Adrenal gland (tissue), 12 donors: ENCODE measurements around the gene MYCBP2. TPM values are rescaled to one million over a fixed set of nuclear protein-coding genes. Genes with fewer than 3 reads are reported as not detected.

Source experiments
- DNase-seq, 7 donors: peaks; one replicate each; pipeline ENCODE4 v3.0.0-alpha.2; 2019 to 2020
- H3K27ac ChIP-seq, 5 donors: fragments of 200-600 bp; sonication (generic) in 4 of 5; 1 replicate in 3 of 5; 2 replicates in 2 of 5; pipeline versions ENCODE4 v1.5.1 to v1.8.0; 2016 to 2020; ENCODE audit warnings: mild to moderate bottlenecking in 1 of 5
- H3K27me3 ChIP-seq: fragments of 200-600 bp; 2 replicates; pipeline ENCODE4 v1.8.0; 2021
- H3K36me3 ChIP-seq, 2 donors: fragments of 200-600 bp; replicated peaks in 1 of 2; 1 replicate in 1 of 2; 2 replicates in 1 of 2; pipeline versions ENCODE4 v1.5.1 to v1.8.0; 2018 to 2022
- H3K4me1 ChIP-seq, 2 donors: fragments of 200-600 bp; replicated peaks in 1 of 2; 1 replicate in 1 of 2; 2 replicates in 1 of 2; pipeline versions ENCODE4 v1.5.1 to v1.8.0; 2018 to 2021
- H3K4me3 ChIP-seq, 4 donors: fragments of 200-600 bp; sonication (generic) in 3 of 4; one replicate each; pipeline ENCODE4 v1.5.1; 2016 to 2018
- H3K9me3 ChIP-seq, 3 donors: fragments of 200-600 bp; sonication (generic) in 1 of 3; replicated peaks in 1 of 3; 1 replicate in 2 of 3; 2 replicates in 1 of 3; pipeline versions ENCODE4 v1.5.1 to v1.8.0; 2016 to 2021
- CTCF ChIP-seq, 6 experiments: fragments of 450-650 bp in 4 of 6; fragments of 200-600 bp in 2 of 6; sonication (generic) in 1 of 6; IDR thresholded peaks; 1 replicate in 5 of 6; 2 replicates in 1 of 6; pipeline versions ENCODE4 v1.5.1 to v1.8.0; 2016 to 2021; ENCODE audit warnings: antibody characterized with exemption in 6 of 6, mild to moderate bottlenecking in 2 of 6, moderate library complexity in 1 of 6
- POLR2A ChIP-seq, 2 donors: fragments of 450-650 bp; IDR thresholded peaks; one replicate each; pipeline ENCODE4 v1.6.1; 2017; ENCODE audit warnings: antibody characterized with exemption in 2 of 2, mild to moderate bottlenecking in 2 of 2, moderate library complexity in 1 of 2
- WGBS, 4 donors: extraction: QIAGEN DNeasy Blood & Tissue Kit in 2 of 4; methylation state at CpG; one replicate each; pipeline versions ENCODE4 v1.1.5 to v1.1.7; 2013 to 2017; 5-methylcytosine and 5-hydroxymethylcytosine counted together
- intact Hi-C, 2 donors: fragments of 100-400 bp; cut with DNase I; formaldehyde crosslinking; loops; one replicate each; pipeline versions ENCODE4 v1.14.1 to v1.15.0; 2022 to 2023
- polyA plus RNA-seq, 3 donors: library from polyadenylated mRNA; stranded (reverse); fragments of 200-250 nt in 2 of 3; fragments of 350-450 nt in 1 of 3; fragmentation: Illumina TruSeq in 1 of 3; extraction: RNeasy Lipid Tissue Mini Kit (QIAGEN cat#74804) in 1 of 3; gene quantifications; one replicate each; pipeline ENCODE4 v1.2.3, GENCODE V29; 2013 to 2014
- total RNA-seq, 9 donors: library from RNA; depleted of rRNA in 4 of 9; stranded (reverse); fragments of >200 nt in 4 of 9; fragments of 120-200 nt in 1 of 9; fragmentation: NEBNext Ultra II Directional in 1 of 9; extraction: Animal tissue kit (Norgen Biotek cat#: 25700) in 1 of 9; gene quantifications; one replicate each; pipeline versions ENCODE4 v1.1.0 to v1.2.4, GENCODE V29; 2013 to 2023
- donor health status: healthy with polysubstance abuse.
- donor health status: Bipolar disorder and iron deficiency.
- donor health status: DM: yes; HTN: yes; CAD: no.
- donor health status: DM: no; HTN: no; CAD: no.
- donor health status: DM: no; HTN: no; CAD: no.
- donor health status: DM: yes; HTN: yes; CAD: no.

The MYCBP2 gene
- total and polyA plus RNA-seq, 12 donors = 28.7 to 126 (median 68.8) TPM

DNA sequence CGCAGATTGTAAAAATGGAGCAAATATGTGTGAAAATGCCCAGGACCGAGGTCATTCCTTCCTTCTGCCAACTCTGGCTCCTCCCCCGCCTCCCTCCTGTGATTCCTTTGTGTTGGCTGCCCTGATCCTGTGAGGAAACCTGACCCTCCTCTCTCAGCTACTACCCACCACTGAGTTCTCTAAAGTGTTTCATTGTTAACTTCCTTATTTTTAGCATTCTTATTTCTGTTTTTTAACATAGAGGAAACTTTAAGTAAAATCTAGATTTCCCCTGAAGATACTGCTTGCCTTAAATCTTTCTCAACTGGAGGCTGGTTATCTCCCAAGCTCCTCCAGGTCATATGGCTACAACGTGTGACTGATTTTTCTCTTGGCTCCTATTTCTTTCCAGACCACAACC is 278.2 kb downstream of the MYCBP2 start:
- no peak for DNase-seq
- no peaks in the 10 kb centered on the region for H3K27me3 ChIP-seq
- no peak overlapping the region for H3K4me3 ChIP-seq
- H3K36me3 ChIP-seq = peaks cover 0 to 33% of the 10 kb centered on the region in 2 donors
- TF ChIP-seq CTCF (IDR thresholded peaks at IDR 0.05) (no peak), POLR2A (IDR thresholded peaks at IDR 0.05) (no peak)
- H3K9me3 ChIP-seq = no peaks in the 10 kb centered on the region
- whole genome bisulfite sequencing, 4 donors = 78 to 89% (median 78%) methylated on average over 4 of the region's 4 CpGs
- peak overlapping the region in 1 of 5 donors; percentile 12 for H3K27ac ChIP-seq
- H3K4me1 ChIP-seq = no peaks in the 10 kb centered on the region
- intact Hi-C loops = no loop called here

- no peak for DNase-seq
- Histone ChIP-seq H3K27me3 (no peaks in the 10 kb centered on the region), H3K36me3 (peaks cover 0 to 24% of the 10 kb centered on the region in 2 donors), H3K4me1 (no peaks in the 10 kb centered on the region), H3K27ac (no peak overlapping the region), H3K4me3 (no peak overlapping the region), H3K9me3 (no peaks in the 10 kb centered on the region)
- WGBS, 4 donors = 89 to 97% (median 96%) methylated on average over 8 of the region's 8 CpGs
- no peak for TF ChIP-seq CTCF (IDR thresholded peaks at IDR 0.05)
- no peak for TF ChIP-seq POLR2A (IDR thresholded peaks at IDR 0.05)
- intact Hi-C loops = no loop called here
Measured at GRCh38 chr13:77047649-77048343, 279.1 kb downstream of the MYCBP2 start.

GRCh38 chr13:77042566-77043177 is 284.2 kb downstream of the MYCBP2 start:
- Histone ChIP-seq H3K4me3 (no peak overlapping the region), H3K9me3 (no peaks in the 10 kb centered on the region), H3K27ac (no peak overlapping the region), H3K27me3 (no peaks in the 10 kb centered on the region), H3K36me3 (peaks cover 0 to 8% of the 10 kb centered on the region in 2 donors), H3K4me1 (no peaks in the 10 kb centered on the region)
- TF ChIP-seq CTCF (IDR thresholded peaks at IDR 0.05) = no peak
- TF ChIP-seq POLR2A (IDR thresholded peaks at IDR 0.05) = no peak
- WGBS, 4 donors = 66 to 76% (median 73%) methylated on average over 5 of the region's 5 CpGs
- intact Hi-C loops = no loop called here
- no peak for DNase-seq

DNA sequence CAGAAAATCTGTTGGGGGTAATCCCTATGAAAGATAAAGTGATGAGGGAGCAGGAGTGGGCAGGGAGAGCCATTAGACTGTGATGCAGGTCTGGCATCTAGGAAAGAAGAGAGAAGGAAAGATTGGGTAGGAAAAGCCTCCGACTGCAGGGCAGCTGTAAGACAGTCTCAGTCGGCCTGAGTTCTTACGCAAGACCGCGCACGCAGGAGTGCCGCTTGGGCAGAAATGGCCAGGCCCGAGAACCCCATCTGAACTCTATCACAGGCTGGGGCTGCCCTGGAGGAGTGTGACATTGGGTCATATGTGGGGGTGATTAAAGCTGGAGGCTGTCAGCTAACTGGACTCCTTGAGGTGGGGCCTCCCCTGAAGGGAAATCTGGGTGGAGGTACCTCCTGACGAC is 286.1 kb downstream of the MYCBP2 start:
- Histone ChIP-seq H3K27ac (no peak overlapping the region), H3K36me3 (peaks cover 0 to 8% of the 10 kb centered on the region in 2 donors), H3K27me3 (no peaks in the 10 kb centered on the region), H3K9me3 (no peaks in the 10 kb centered on the region), H3K4me1 (peaks cover 4 to 10% of the 10 kb centered on the region in 2 donors), H3K4me3 (no peak overlapping the region)
- TF ChIP-seq CTCF (IDR thresholded peaks at IDR 0.05) (no peak), POLR2A (IDR thresholded peaks at IDR 0.05) (no peak)
- peak in 1 of 7 donors; percentile 36 for DNase-seq
- intact Hi-C loops = no loop called here
- 84 to 89% (median 84%) methylated on average over 9 of the region's 9 CpGs for WGBS, 4 donors
